ELF-1 (cell line): ENCODE measurements around the gene MARCHF9.
A peak's percentile ranks its signal among the peaks of the same experiment; 100 is the strongest.

Source experiments
- DNase-seq: peaks from one replicate; pipeline ENCODE4 v3.0.0-alpha.2; 2016; ENCODE audit warnings: low read depth, low spot score

MARCHF9 gene

GRCh38 chr12:57796996-57797395 lies 42.1 kb downstream of the MARCHF9 start:
- DNase-seq = no peak

- no peak for DNase-seq
Measured at GRCh38 chr12:57797933-57798332, 43.0 kb downstream of the MARCHF9 start.

GRCh38 chr12:57800965-57801364 lies 46.1 kb downstream of the MARCHF9 start:
- DNase-seq = no peak

GRCh38 chr12:57802607-57803006 lies 47.7 kb downstream of the MARCHF9 start:
- no peak for DNase-seq

- DNase-seq = peak; percentile 50
Measured at GRCh38 chr12:57803319-57803893, 48.5 kb downstream of the MARCHF9 start.

GRCh38 chr12:57806677-57807076 lies 51.8 kb downstream of the MARCHF9 start:
- DNase-seq = no peak

- no peak for DNase-seq
Measured at GRCh38 chr12:57807285-57807684, 52.4 kb downstream of the MARCHF9 start.

GRCh38 chr12:57808351-57808750 lies 53.4 kb downstream of the MARCHF9 start:
- DNase-seq = no peak

- DNase-seq = no peak
Measured at GRCh38 chr12:57809425-57809824, 54.5 kb downstream of the MARCHF9 start.
